A549 (cell line): Measurements from ENCODE around the gene TUBA4A. TPM values are rescaled to one million over a fixed set of nuclear protein-coding genes. Genes with fewer than 3 reads are reported as not detected.

Experiments used
- ATAC-seq, 2 experiments: fragments of 200-7000 bp in 1 of 2; fragments of >200 bp in 1 of 2; cut with Nextera tagmentation in 1 of 2; cut with Tn5 transposase in 1 of 2; 3 replicates each; pipeline versions ENCODE4 v1.8.0 to v1.9.1; 2018 to 2020; ENCODE audit warnings: mild to moderate bottlenecking in 1 of 2, moderate library complexity in 1 of 2
- CTCF ChIA-PET: fragments of 300-600 bp; sonication (Branson Sonifier 250); formaldehyde crosslinking; extraction: SDS; loops from one replicate; lab custom pipeline; 2021; ENCODE audit warnings: antibody characterized with exemption, inconsistent platforms; lab: Yijun Ruan, JAX
- POLR2A ChIA-PET: fragments of 350-600 bp; formaldehyde crosslinking; extraction: SDS; loops from one replicate; lab custom pipeline; 2021; ENCODE audit warnings: antibody characterized with exemption, inconsistent platforms; lab: Yijun Ruan, JAX
- DNase-seq, 2 experiments: peaks; one replicate each; pipeline versions ENCODE4 v3.0.0 to v3.0.0-alpha.2; 2011 to 2016; ENCODE audit warnings: low read depth in 1 of 2, low spot score in 1 of 2
- FAIRE-seq: peaks from 2 replicates; lab custom pipeline; 2011; peaks lifted over from hg19 to GRCh38; lab: Jason Lieb, UNC
- H3K27ac ChIP-seq, 2 experiments: fragments of >200 bp; sonication (Bioruptor Twin); formaldehyde crosslinking; 3 replicates each; pipeline ENCODE4 v1.5.1; 2016 to 2017
- H3K4me1 ChIP-seq: fragments of >200 bp; sonication (Bioruptor Twin); formaldehyde crosslinking; 3 replicates; pipeline ENCODE4 v1.6.1; 2016
- H3K4me2 ChIP-seq: fragments of >200 bp; sonication (Bioruptor Twin); formaldehyde crosslinking; 3 replicates; pipeline ENCODE4 v1.6.1; 2016
- H3K4me3 ChIP-seq: fragments of >200 bp; sonication (Bioruptor Twin); formaldehyde crosslinking; 3 replicates; pipeline ENCODE4 v1.5.1; 2016
- H3K9me3 ChIP-seq: fragments of >200 bp; sonication (Bioruptor Twin); formaldehyde crosslinking; 3 replicates; pipeline ENCODE4 v1.6.1; 2016
- BHLHE40 ChIP-seq: IDR thresholded peaks from 2 replicates; pipeline ENCODE4 v1.6.1; 2012; ENCODE audit warnings: low read depth, low read length, inconsistent platforms
- CBX2 ChIP-seq: fragments of 200-600 bp; sonication (generic); IDR thresholded peaks from 2 replicates; pipeline ENCODE4 v1.6.1; 2016; ENCODE audit warnings: low read depth, mild to moderate bottlenecking, borderline replicate concordance
- CBX8 ChIP-seq: fragments of 200-600 bp; sonication (generic); IDR thresholded peaks from 2 replicates; pipeline ENCODE4 v1.6.1; 2016
- CEBPB ChIP-seq, 2 experiments: fragments of >200 bp in 1 of 2; sonication (Bioruptor Twin) in 1 of 2; formaldehyde crosslinking in 1 of 2; IDR thresholded peaks; 2 replicates each; pipeline ENCODE4 v1.6.1; 2012 to 2016
- CHD2 ChIP-seq: fragments of 150-350 bp; IDR thresholded peaks from 2 replicates; pipeline ENCODE4 v1.6.1; 2014; ENCODE audit warnings: low read length; ENCODE audit not compliant: partially characterized antibody
- CTCF ChIP-seq: fragments of >200 bp; sonication (Bioruptor Twin); formaldehyde crosslinking; IDR thresholded peaks from 3 replicates; pipeline ENCODE4 v1.5.1; 2016
- EP300 ChIP-seq, 2 experiments: fragments of >200 bp; sonication (Bioruptor Twin); formaldehyde crosslinking; IDR thresholded peaks; 2 replicates in 1 of 2; 3 replicates in 1 of 2; pipeline ENCODE4 v1.6.1; 2016 to 2017
- FOSL2 ChIP-seq, 2 experiments: fragments of 450-650 bp in 1 of 2; fragments of >200 bp in 1 of 2; sonication (Bioruptor Twin) in 1 of 2; formaldehyde crosslinking; IDR thresholded peaks; 2 replicates each; pipeline versions ENCODE4 v1.5.0 to v1.6.1; 2016 to 2020; ENCODE audit warnings: mild to moderate bottlenecking in 1 of 2, moderate library complexity in 1 of 2
- GATA3 ChIP-seq: IDR thresholded peaks from 2 replicates; pipeline ENCODE4 v1.6.1; 2012; ENCODE audit warnings: borderline replicate concordance
- HOXA7 ChIP-seq: fragments of 250-450 bp; sonication (Bioruptor Pico); IDR thresholded peaks from 2 replicates; pipeline ENCODE4 v1.5.0; 2020; ENCODE audit warnings: mild to moderate bottlenecking, moderate library complexity
- JUN ChIP-seq, 2 experiments: fragments of >200 bp; sonication (Bioruptor Twin); formaldehyde crosslinking; IDR thresholded peaks; 2 replicates in 1 of 2; 3 replicates in 1 of 2; pipeline ENCODE4 v1.6.1; 2016 to 2017
- JUNB ChIP-seq: fragments of >200 bp; sonication (Bioruptor Twin); formaldehyde crosslinking; IDR thresholded peaks from 2 replicates; pipeline ENCODE4 v1.6.1; 2016
- KDM1A ChIP-seq: fragments of 200-600 bp; sonication (generic); IDR thresholded peaks from 2 replicates; pipeline ENCODE4 v1.6.1; 2016; ENCODE audit warnings: low read depth, mild to moderate bottlenecking
- MAZ ChIP-seq: fragments of 150-350 bp; IDR thresholded peaks from 2 replicates; pipeline ENCODE4 v1.6.1; 2014; ENCODE audit warnings: antibody characterized with exemption, low read depth, low read length, borderline replicate concordance
- RAD21 ChIP-seq, 2 experiments: fragments of >200 bp in 1 of 2; sonication (Bioruptor Twin) in 1 of 2; formaldehyde crosslinking in 1 of 2; IDR thresholded peaks in 1 of 2; conservative IDR thresholded peaks in 1 of 2; 2 replicates in 1 of 2; 3 replicates in 1 of 2; pipeline ENCODE4 v1.6.1; 2012 to 2018; ENCODE audit warnings: inconsistent platforms in 1 of 2
- RCOR1 ChIP-seq: fragments of 150-350 bp; IDR thresholded peaks from 2 replicates; pipeline ENCODE4 v1.6.1; 2014; ENCODE audit warnings: antibody characterized with exemption, low read length, low read depth
- RFX5 ChIP-seq: fragments of 450-650 bp; IDR thresholded peaks from 2 replicates; pipeline ENCODE4 v1.7.1; 2014; ENCODE audit warnings: antibody characterized with exemption, mild to moderate bottlenecking, moderate library complexity
- RNF2 ChIP-seq: fragments of 200-600 bp; sonication (generic); IDR thresholded peaks from 2 replicates; pipeline ENCODE4 v1.6.1; 2016; ENCODE audit warnings: low read depth, mild to moderate bottlenecking, antibody characterized with exemption, moderate library complexity, borderline replicate concordance
- SMC3 ChIP-seq: fragments of >200 bp; sonication (Bioruptor Twin); formaldehyde crosslinking; IDR thresholded peaks from 3 replicates; pipeline ENCODE4 v1.6.1; 2018; ENCODE audit warnings: inconsistent platforms
- SREBF2 ChIP-seq: fragments of 450-650 bp; IDR thresholded peaks from 2 replicates; pipeline ENCODE4 v1.6.1; 2014; ENCODE audit warnings: mild to moderate bottlenecking, moderate library complexity
- TP53 ChIP-seq: fragments of 250-450 bp; sonication (Bioruptor Pico); IDR thresholded peaks from 2 replicates; pipeline ENCODE4 v1.5.0; 2021; ENCODE audit warnings: mild to moderate bottlenecking, moderate library complexity
- WGBS: methylation state at CpG from one replicate; pipeline ENCODE4 v1.1.6; 2017; ENCODE audit errors: missing lambda C conversion rate; 5-methylcytosine and 5-hydroxymethylcytosine counted together
- polyA plus RNA-seq, 4 experiments: library from polyadenylated mRNA; depleted of rRNA in 3 of 4; stranded (reverse); fragments of >200 nt; fragmentation: RNase III in 1 of 4; extraction: RNeasy Plus Mini Kit Qiagen cat#74134 plus additional on column Dnase treatment in 1 of 4; gene quantifications; 2 replicates in 3 of 4; 3 replicates in 1 of 4; pipeline ENCODE4 v1.2.3, GENCODE V29; 2011 to 2017
- TF ChIP-seq, protein P1 (sequence below): IDR thresholded peaks from 2 replicates; pipeline ENCODE4 v1.6.1; 2012
- TF ChIP-seq, protein P2 (sequence below): fragments of >200 bp; sonication (Bioruptor Twin); formaldehyde crosslinking; IDR thresholded peaks from 3 replicates; pipeline ENCODE4 v1.6.1; 2016
- TF ChIP-seq, protein P3 (sequence below): IDR thresholded peaks from 2 replicates; pipeline ENCODE4 v1.6.1; 2012; ENCODE audit warnings: low read depth, borderline replicate concordance
- TF ChIP-seq, protein P4 (sequence below): IDR thresholded peaks from 2 replicates; pipeline ENCODE4 v1.6.1; 2012
- TF ChIP-seq, protein P5 (sequence below): fragments of >200 bp; sonication (Bioruptor Twin); formaldehyde crosslinking; IDR thresholded peaks from 2 replicates; pipeline ENCODE4 v1.6.1; 2016

The TUBA4A gene
- polyA plus RNA-seq, 2 of the 4 experiments (the other 2 are of a cell fraction), result 222 to 450 TPM

DNA sequence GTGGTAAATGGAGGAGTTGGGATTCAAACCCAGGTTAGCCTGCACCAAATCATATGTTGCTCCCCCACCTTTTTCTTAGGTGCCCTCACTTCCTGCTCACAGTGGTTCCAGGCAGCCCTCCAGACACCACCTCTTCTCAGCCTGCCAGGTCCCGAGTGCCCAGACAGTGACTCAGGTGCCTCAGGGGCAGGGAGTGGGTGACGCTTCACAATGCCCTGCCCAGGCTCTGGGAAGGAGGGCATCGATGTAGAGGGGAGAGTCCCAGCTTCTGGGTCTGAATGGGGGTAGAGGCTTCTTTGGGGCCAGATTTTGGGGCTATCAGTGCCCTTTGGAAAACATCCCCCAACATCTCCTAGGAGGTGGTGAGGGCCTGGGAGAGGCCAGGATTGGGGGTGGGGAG, 20.2 kb upstream of the TUBA4A start:
- ATAC-seq (peak; percentile 84 to 86), FAIRE-seq (peak; percentile 32)
- H3K9me3 ChIP-seq, result no peaks in the 10 kb centered on the region
- TF ChIP-seq, protein P1, sequence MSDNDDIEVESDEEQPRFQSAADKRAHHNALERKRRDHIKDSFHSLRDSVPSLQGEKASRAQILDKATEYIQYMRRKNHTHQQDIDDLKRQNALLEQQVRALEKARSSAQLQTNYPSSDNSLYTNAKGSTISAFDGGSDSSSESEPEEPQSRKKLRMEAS, result peak; percentile 75; the same call in 1 of the 2 replicates
- TF ChIP-seq JUN (IDR thresholded peaks at IDR 0.05), result peak; percentile 17 to 56; a peak in 2 of 5 replicates
- TF ChIP-seq JUNB, result peak; percentile 70
- TF ChIP-seq TP53, result no peak
- TF ChIP-seq CTCF, result no peak
- no peak for TF ChIP-seq CBX8
- peak in 1 of 2 experiments; percentile 10; a peak in 1 of 5 replicates for TF ChIP-seq RAD21 (conservative IDR thresholded peaks at IDR 0.05 in 1 of 2, IDR thresholded peaks at IDR 0.05 in 1 of 2)
- no peak for TF ChIP-seq KDM1A
- TF ChIP-seq CBX2, result no peak
- TF ChIP-seq, protein P2, sequence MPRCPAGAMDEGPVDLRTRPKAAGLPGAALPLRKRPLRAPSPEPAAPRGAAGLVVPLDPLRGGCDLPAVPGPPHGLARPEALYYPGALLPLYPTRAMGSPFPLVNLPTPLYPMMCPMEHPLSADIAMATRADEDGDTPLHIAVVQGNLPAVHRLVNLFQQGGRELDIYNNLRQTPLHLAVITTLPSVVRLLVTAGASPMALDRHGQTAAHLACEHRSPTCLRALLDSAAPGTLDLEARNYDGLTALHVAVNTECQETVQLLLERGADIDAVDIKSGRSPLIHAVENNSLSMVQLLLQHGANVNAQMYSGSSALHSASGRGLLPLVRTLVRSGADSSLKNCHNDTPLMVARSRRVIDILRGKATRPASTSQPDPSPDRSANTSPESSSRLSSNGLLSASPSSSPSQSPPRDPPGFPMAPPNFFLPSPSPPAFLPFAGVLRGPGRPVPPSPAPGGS, result 0 out of 3 replicates have a peak, but pooled peaks have one; percentile 47
- no peak for TF ChIP-seq HOXA7 (CRISPR knock-in tag)
- TF ChIP-seq, protein P3, sequence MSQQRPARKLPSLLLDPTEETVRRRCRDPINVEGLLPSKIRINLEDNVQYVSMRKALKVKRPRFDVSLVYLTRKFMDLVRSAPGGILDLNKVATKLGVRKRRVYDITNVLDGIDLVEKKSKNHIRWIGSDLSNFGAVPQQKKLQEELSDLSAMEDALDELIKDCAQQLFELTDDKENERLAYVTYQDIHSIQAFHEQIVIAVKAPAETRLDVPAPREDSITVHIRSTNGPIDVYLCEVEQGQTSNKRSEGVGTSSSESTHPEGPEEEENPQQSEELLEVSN, result no peak
- no peak for TF ChIP-seq BHLHE40
- no peak for TF ChIP-seq MAZ
- no peak for TF ChIP-seq RNF2
- no peak for TF ChIP-seq RCOR1
- TF ChIP-seq FOSL2 (IDR thresholded peaks at IDR 0.05), result peak; percentile 70
- TF ChIP-seq FOSL2 (CRISPR knock-in tag; IDR thresholded peaks at IDR 0.05), result peak; percentile 94
- TF ChIP-seq SMC3, result 0 out of 3 replicates have a peak, but pooled peaks have one; percentile 10
- TF ChIP-seq, protein P4, sequence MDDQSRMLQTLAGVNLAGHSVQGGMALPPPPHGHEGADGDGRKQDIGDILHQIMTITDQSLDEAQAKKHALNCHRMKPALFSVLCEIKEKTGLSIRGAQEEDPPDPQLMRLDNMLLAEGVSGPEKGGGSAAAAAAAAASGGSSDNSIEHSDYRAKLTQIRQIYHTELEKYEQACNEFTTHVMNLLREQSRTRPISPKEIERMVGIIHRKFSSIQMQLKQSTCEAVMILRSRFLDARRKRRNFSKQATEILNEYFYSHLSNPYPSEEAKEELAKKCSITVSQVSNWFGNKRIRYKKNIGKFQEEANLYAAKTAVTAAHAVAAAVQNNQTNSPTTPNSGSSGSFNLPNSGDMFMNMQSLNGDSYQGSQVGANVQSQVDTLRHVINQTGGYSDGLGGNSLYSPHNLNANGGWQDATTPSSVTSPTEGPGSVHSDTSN, result no peak
- peak in 1 of 2 experiments; percentile 23; a peak in 1 of 4 replicates for TF ChIP-seq CEBPB (IDR thresholded peaks at IDR 0.05)
- no peak for TF ChIP-seq SREBF2
- TF ChIP-seq RFX5, result no peak
- TF ChIP-seq EP300 (IDR thresholded peaks at IDR 0.05), result peak; percentile 73 to 77; a peak in 3 of 5 replicates
- peak; percentile 78; the same call in 1 of the 2 replicates for TF ChIP-seq GATA3
- TF ChIP-seq, protein P5, sequence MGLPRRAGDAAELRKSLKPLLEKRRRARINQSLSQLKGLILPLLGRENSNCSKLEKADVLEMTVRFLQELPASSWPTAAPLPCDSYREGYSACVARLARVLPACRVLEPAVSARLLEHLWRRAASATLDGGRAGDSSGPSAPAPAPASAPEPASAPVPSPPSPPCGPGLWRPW, result no peak
- peak; percentile 29 for TF ChIP-seq CHD2
- TF ChIP-seq, all 56 proteins: peak for 11
- Histone ChIP-seq H3K27ac (peak overlapping the region; percentile 96 to 99), H3K4me3 (peak overlapping the region; percentile 29), H3K4me2 (peak overlapping the region; percentile 95), H3K4me1 (peaks cover 83% of the 10 kb centered on the region)
- ChIA-PET CTCF (interaction anchor here (0.8 to 16.2 kb wide), 14 partner anchors 11 to 293 kb away, joined by 3 to 540 read pairs (median 6); partner anchors contain the start of genes ABCB6, ANKZF1, ATG9A and CNPPD1), POLR2A (interaction anchor here (0.6 to 2.8 kb wide), 13 partner anchors 9 to 114 kb away, joined by 3 to 65 read pairs (median 7); partner anchors contain the start of genes ABCB6, ANKZF1, ATG9A and CNPPD1)
- 0% methylated on average over 3 of the region's 3 CpGs for WGBS
- peak; percentile 89 to 95 for DNase-seq
